Mononuclear cell (primary cell): ENCODE data around the gene ZNF850. TPM values are rescaled to one million over a fixed set of nuclear protein-coding genes. Genes with fewer than 3 reads are reported as not detected.
"Not testable (repeated sequence)": the region's sequence is repeated elsewhere in the genome, so short reads cannot be mapped to it uniquely, and the experiment has no call there.

ENCODE experiments used
- H3K27me3 ChIP-seq: 2 replicates; pipeline ENCODE4 v1.6.0; 2011; ENCODE audit warnings: low read length, control low read depth; ENCODE audit not compliant: insufficient read depth
- H3K4me1 ChIP-seq: 2 replicates; pipeline ENCODE4 v1.5.1; 2011; ENCODE audit warnings: mild to moderate bottlenecking, low read length, control low read depth; ENCODE audit not compliant: insufficient read depth
- H3K4me3 ChIP-seq: 2 replicates; pipeline ENCODE4 v1.5.1; 2011; ENCODE audit warnings: mild to moderate bottlenecking, low read length, moderate library complexity
- H3K9me3 ChIP-seq: 2 replicates; pipeline ENCODE4 v1.5.1; 2011; ENCODE audit warnings: low read depth, mild to moderate bottlenecking, control low read depth, low read length
- total RNA-seq: library from RNA; depleted of rRNA; stranded (reverse); fragments of >200 nt; gene quantifications from one replicate; pipeline ENCODE4 v1.2.3, GENCODE V29; 2012

The ZNF850 gene
- total RNA-seq, result 1.4 TPM

- H3K4me3 ChIP-seq, result peak within 1 kb of the TSS; percentile 74
- no peaks in the 10 kb centered on the region for H3K27me3 ChIP-seq
- peaks cover 19% of the 10 kb centered on the region for H3K4me1 ChIP-seq
- H3K9me3 ChIP-seq, result peaks cover 8% of the 10 kb centered on the region
These were observed at the start of gene ZNF850 for GRCh38 chr19:36772311-36773222. TSS of gene ZNF850 (minus strand) at chr19:36772807. CDS start at chr19:36762606, 10,201 bp downstream.

- no peaks in the 10 kb centered on the region for H3K4me1 ChIP-seq
- peaks cover 85% of the 10 kb centered on the region for H3K9me3 ChIP-seq
- no peak overlapping the region for H3K4me3 ChIP-seq
These were observed 49.2 kb upstream of the ZNF850 start for GRCh38 chr19:36821758-36822157.

GRCh38 chr19:36819130-36819630 is 46.6 kb upstream of the ZNF850 start:
- Histone ChIP-seq H3K9me3 (peaks cover 91% of the 10 kb centered on the region), H3K4me3 (no peak overlapping the region), H3K4me1 (no peaks in the 10 kb centered on the region), H3K27me3 (no peaks in the 10 kb centered on the region)

More at GRCh38 chr19:36821758-36822157, 49.2 kb upstream of the ZNF850 start:
- H3K27me3 ChIP-seq, result no peaks in the 10 kb centered on the region

GRCh38 chr19:36807029-36807428 is 34.4 kb upstream of the ZNF850 start:
- Histone ChIP-seq H3K4me1 (no peaks in the 10 kb centered on the region), H3K27me3 (no peaks in the 10 kb centered on the region), H3K9me3 (peaks cover 65% of the 10 kb centered on the region), H3K4me3 (no peak overlapping the region)

- H3K9me3 ChIP-seq, result peaks cover 48% of the 10 kb centered on the region
- no peaks in the 10 kb centered on the region for H3K4me1 ChIP-seq
- H3K27me3 ChIP-seq, result no peaks in the 10 kb centered on the region
- H3K4me3 ChIP-seq, result no peak overlapping the region
These were observed 32.8 kb upstream of the ZNF850 start for GRCh38 chr19:36805364-36805763.

GRCh38 chr19:36797786-36798108 is 25.1 kb upstream of the ZNF850 start:
- peak overlapping the region; percentile 78 for H3K4me3 ChIP-seq

GRCh38 chr19:36796714-36796992 is 24.0 kb upstream of the ZNF850 start:
- H3K4me3 ChIP-seq, result peak overlapping the region; percentile 78
- peaks cover 24% of the 10 kb centered on the region for H3K9me3 ChIP-seq

More at GRCh38 chr19:36797786-36798108, 25.1 kb upstream of the ZNF850 start:
- Histone ChIP-seq H3K4me1 (no peaks in the 10 kb centered on the region), H3K27me3 (no peaks in the 10 kb centered on the region), H3K9me3 (peaks cover 25% of the 10 kb centered on the region)

GRCh38 chr19:36791420-36792141 is 19.0 kb upstream of the ZNF850 start:
- H3K27me3 ChIP-seq, H3K4me1 ChIP-seq, H3K4me3 ChIP-seq: not testable (repeated sequence)
- peaks cover 17% of the 10 kb centered on the region for H3K9me3 ChIP-seq

More at GRCh38 chr19:36796714-36796992, 24.0 kb upstream of the ZNF850 start:
- Histone ChIP-seq H3K4me1 (no peaks in the 10 kb centered on the region), H3K27me3 (no peaks in the 10 kb centered on the region)

- H3K4me1 ChIP-seq, result peaks cover 19% of the 10 kb centered on the region
- H3K4me3 ChIP-seq, result no peak overlapping the region
- no peaks in the 10 kb centered on the region for H3K27me3 ChIP-seq
- peaks cover 5% of the 10 kb centered on the region for H3K9me3 ChIP-seq
These were observed 3.2 kb upstream of the ZNF850 start for GRCh38 chr19:36775768-36776167.

- Histone ChIP-seq H3K4me1 (peaks cover 19% of the 10 kb centered on the region), H3K27me3 (no peaks in the 10 kb centered on the region), H3K4me3 (peak overlapping the region; percentile 74), H3K9me3 (peaks cover 5% of the 10 kb centered on the region)
These were observed 594 bp upstream of the ZNF850 start for GRCh38 chr19:36773223-36773579.

GRCh38 chr19:36771261-36772231 is 1.1 kb downstream of the ZNF850 start:
- Histone ChIP-seq H3K4me1 (peaks cover 19% of the 10 kb centered on the region), H3K27me3 (no peaks in the 10 kb centered on the region), H3K4me3 (peak overlapping the region; percentile 74), H3K9me3 (peaks cover 8% of the 10 kb centered on the region)

- Histone ChIP-seq H3K4me3 (no peak overlapping the region), H3K27me3 (no peaks in the 10 kb centered on the region), H3K4me1 (no peaks in the 10 kb centered on the region), H3K9me3 (peaks cover 95% of the 10 kb centered on the region)
These were observed 22.4 kb downstream of the ZNF850 start for GRCh38 chr19:36750066-36750691.

- not testable (repeated sequence) for H3K27me3 ChIP-seq, H3K4me3 ChIP-seq, H3K4me1 ChIP-seq
- peaks cover 95% of the 10 kb centered on the region for H3K9me3 ChIP-seq
These were observed 23.0 kb downstream of the ZNF850 start for GRCh38 chr19:36749613-36750012.
